ENCODE data around the gene CACNA1S.

GRCh38 chr1:201036188-201036842 is 75.9 kb downstream of the CACNA1S start:
- TF ChIP-seq CTCF (IDR thresholded peaks at IDR 0.05) (no peak), POLR2A (IDR thresholded peaks at IDR 0.05) (no peak)
